HG03139 (cell line): Measurements from ENCODE around the gene PAIP1.
"Not testable (repeated sequence)": the region's sequence is repeated elsewhere in the genome, so short reads cannot be mapped to it uniquely, and the experiment has no call there.

Source experiments
- ATAC-seq: cut with Tn5 transposase; IDR thresholded peaks from one replicate; pipeline ENCODE4 v1.9.1; 2021; ENCODE audit not compliant: unreplicated experiment

Gene PAIP1, protein sequence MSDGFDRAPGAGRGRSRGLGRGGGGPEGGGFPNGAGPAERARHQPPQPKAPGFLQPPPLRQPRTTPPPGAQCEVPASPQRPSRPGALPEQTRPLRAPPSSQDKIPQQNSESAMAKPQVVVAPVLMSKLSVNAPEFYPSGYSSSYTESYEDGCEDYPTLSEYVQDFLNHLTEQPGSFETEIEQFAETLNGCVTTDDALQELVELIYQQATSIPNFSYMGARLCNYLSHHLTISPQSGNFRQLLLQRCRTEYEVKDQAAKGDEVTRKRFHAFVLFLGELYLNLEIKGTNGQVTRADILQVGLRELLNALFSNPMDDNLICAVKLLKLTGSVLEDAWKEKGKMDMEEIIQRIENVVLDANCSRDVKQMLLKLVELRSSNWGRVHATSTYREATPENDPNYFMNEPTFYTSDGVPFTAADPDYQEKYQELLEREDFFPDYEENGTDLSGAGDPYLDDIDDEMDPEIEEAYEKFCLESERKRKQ

DNA sequence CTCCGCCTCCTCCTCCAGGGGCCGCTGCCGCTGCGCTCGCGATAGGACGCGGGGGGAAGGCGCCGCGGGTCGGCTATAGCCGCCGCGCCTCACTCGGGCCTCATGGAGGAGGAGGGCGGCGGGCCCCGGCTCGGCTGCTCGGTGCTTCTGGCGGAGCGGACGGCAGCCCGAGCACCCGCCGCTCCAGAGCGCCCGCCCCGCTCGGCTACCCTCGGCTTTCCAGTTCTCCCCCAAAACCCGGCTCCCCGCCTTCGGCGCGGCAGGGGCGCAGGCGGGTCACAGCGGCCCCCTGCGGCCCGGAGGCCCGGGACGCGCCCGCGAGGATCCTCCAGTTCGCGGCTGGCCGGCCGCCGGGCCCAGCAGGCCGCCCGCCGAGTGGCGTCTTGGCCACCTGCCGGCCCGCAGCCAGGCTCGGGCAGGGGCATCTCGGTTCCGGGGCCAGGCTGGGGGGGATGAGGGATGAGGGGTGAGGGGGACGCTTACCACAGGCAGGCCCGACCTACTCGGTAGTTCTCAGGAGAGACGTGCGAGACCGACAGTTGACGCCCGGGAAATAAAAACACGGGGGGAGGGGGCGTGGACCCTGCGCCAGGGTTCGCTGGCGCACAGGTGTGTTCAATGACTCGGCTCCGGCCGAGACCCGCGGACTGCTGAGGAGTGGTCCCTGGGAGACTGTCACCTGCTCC lies at the start of gene PAIP1:
TSS of gene PAIP1 (minus strand) at position 221 of the 686 bp plus-strand sequence. CDS start 231 bp downstream, outside the sequence.
- peak; percentile 64 for ATAC-seq

DNA sequence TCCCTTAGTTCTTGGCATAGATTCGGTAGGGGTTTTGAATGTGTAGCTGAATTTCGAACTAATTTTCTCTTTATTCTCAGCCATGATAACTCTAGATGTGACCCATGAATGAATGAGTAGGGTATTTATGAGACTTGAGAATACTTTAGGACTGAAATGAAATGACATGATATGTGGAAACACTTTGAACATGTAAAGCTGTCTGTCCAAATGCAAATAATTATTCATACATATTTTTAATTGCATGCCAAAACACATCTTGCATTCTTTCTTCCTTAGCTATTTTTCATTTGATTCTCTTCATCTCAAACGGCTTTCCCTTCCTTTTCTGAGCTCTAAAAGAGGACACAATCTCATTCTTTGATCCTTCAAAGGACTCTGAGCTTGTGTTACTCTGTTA lies 49.5 kb upstream of the PAIP1 start:
- ATAC-seq, result no peak

DNA sequence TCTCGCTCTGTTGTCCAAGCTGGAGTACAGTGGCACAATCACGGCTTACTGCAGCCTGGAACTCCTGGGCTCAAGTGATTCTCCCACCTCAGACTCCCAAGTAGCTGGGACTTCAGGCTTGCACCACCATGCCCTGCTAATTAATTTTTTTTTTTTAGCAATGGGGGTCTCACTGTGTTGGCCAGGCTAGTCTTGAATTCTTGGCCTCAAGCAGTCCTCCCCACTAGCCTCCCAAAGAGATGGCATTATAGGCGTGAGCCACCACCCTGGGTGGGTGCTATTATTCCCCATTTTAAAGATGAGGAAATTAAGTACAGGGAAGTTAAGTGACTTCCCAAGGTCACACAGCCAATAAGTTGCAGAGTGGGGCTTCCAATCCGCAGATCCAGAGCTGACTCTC lies 47.8 kb upstream of the PAIP1 start:
- ATAC-seq, result no peak

DNA sequence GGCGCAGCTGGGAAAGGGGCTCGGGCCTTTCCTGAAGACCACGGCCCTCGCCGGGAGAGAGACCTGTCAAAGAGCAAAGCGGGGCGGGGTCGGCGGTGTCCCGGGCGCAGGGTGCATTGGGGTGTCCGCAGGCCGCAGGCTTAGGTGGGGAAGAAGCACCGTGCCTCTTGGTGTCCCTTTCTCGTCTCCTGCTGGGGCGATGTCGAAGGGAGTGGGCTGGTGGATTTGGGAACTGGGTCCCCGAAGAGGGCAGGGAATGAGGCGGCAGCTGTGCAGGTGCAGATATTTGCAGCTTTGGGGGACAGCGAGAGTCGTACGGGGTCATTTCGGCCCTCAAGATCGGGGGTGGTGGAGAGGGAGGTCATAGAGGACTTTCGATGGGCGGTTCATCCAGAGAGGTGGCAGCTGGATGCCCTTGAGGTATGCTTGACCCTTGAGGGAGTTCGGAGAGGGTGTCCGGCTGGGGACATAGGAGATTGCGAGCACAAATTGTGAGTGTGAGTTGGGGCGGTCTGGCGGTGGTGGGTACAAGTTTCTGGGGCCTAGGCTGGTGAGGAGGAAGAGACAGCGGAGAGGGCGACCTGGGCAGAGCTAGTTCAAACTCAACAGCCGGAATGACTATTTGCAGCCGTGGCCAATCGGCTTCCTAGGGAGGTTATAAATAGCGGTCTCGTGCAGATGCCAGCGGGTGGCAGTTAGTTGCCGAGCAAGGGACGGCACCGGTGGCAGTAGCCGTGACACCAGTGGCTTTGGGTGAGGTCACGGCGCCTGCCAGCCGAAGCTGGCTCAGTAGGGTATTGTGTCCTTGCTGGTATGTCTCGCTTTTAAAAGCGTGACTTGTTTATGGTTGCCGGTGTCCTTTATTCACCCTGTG lies 46.7 kb upstream of the PAIP1 start:
- peak; percentile 39 for ATAC-seq

DNA sequence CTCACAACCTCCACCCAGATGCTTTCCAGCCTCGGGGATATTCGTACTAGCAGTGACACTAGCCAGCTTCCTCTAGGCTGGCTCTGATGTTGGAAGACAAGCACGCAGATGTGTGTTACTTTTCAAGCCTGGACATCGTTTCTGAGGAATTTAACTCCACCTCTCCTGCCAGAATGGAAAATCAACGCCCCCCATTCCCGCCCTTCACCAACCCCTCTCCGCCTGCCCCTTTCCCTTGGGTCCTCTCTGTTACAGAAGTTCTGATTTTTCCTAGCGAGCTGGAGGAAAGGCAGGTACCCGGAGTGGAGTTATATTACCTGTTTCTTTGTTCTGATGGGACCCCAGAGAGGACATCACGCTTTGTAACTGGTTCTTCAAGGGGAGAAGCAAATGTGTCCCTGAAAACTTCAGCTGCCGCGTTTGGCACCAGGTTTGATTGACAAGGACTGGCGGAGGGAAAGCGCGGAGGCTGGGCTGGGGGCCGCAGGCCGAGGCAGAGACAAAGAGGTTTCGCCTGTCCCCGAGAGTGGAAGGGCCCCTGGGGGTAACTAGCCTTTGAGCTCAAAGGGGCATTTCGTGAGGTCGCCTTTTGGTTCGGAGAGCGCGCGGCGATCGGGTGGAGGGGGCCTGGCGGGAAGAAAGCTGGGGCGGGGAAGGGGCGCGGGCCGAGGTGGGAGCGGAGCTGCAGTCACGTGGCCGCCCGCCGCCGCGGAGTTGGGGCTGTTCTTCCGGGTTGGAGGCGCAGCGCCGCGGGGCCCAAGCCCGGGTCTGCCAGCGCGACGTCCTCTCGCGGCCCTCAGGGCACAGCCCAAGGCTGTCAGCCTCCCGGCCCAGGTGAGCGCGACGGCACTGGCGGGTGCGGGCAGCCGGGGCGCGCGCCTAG lies 45.8 kb upstream of the PAIP1 start, which contains the start of gene NNT:
TSS of gene NNT (plus strand) at position 720 of the 883 bp plus-strand sequence. CDS start 6,016 bp downstream, outside the sequence.
- ATAC-seq, result peak; percentile 83

DNA sequence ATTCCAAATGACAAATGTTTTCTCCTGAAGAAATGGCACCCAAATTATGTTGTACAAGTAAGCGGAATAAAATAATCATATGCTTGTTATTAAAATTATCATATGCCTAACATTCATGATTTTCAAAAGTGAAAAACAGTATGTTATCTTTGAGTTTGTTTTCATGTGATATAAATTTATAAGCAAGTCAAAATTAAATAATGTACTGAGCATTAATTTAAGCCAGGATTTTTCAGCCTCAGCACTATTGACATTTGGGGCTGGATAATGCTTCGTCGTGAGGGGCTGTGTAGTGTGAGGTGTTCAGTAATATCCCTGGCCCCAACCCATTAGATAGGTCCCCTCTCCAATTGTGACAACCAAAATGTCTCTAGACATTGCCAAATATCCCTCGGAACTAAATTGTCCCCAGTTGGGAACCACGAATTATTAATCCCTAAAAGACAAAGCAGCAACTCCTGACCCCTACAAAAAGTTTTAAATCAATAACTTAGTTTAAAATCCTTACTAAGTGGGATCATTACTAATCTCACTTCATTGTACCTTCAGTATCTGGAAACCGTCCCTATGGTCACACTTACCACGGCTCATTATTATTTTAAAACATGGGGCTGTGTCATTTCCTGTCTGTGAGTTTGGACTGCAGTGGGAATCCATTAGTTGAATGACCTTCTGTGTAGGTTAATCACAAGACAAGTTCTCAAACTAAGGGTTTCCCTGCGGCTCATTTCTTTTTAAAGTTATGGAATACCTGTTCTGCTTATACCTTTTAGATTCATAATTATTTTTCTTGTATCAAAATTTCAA lies 44.8 kb upstream of the PAIP1 start:
- ATAC-seq, result no peak

DNA sequence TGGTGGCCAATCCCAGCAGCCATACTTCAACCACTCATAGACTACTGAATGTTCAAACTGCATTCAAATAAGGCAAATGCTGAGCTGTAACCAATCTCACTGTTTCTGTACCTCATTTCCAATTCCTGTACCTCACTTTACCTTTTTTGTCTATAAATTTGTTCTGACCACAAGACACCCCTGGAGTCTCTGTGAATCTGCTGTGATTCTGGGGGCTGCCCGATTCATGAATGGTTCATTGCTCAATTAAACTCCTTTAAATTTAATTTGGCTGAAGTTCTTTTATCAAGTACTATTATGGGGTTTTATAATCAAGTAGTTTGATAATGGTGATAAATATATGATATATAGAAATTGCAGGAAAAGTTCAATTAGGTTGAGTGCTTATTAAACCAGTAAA lies 42.0 kb upstream of the PAIP1 start:
- not testable (repeated sequence) for ATAC-seq

DNA sequence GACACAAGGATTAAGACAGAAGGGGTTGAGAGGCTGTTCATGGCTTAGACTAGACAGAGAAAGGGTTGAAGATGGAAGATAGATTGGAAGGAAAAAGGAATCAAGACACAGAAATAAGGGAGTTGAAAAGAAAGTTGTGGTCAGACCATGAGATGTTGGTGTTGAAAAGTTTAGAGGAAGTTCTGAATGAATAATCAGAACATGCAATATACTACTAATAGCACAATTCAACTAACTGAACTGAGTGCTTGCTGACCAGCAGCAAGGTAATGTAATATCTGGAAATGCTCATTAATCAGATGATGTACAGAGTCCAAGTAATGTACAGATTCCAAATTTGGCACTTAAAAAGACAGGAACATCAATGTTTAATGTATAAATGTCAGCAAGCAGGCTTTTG lies 35.5 kb upstream of the PAIP1 start:
- no peak for ATAC-seq

DNA sequence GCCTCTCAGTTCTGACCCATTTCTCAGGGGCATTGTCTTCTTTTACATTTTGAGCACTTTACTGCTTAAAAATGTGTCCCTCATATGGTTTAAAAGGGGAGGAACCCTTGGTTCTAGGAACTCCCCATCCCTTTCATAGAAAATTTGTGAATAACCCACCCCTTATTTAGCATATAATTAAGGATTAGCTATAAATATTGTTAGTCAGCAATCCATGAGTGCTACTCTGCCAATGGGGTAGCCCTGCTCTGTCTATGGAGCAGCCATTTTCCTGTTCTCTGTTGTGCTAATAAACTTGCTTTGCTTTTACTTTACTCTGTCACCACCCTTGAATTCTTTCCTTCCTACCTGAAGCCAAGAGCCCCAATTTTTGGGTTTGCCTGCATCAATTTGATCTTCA lies 33.8 kb upstream of the PAIP1 start:
- ATAC-seq, result no peak

DNA sequence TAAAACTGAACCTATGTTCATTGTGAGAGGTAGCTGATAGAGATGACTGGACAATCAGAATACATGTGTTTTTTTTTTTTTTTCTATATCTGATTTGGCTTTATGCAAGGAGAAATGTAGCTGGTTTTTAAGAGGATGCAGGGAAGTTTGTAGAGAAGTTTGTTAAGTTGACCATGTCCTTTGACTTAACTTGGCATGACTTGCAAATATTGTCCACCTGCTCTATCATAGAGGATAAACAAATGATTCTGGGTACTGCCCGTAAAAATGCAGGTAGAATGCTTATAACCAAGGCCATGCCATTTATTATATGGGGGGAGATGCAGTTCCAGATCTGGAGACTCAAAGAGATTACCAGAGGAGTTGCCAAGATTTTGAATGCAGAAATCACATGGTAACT lies 32.4 kb upstream of the PAIP1 start:
- no peak for ATAC-seq

DNA sequence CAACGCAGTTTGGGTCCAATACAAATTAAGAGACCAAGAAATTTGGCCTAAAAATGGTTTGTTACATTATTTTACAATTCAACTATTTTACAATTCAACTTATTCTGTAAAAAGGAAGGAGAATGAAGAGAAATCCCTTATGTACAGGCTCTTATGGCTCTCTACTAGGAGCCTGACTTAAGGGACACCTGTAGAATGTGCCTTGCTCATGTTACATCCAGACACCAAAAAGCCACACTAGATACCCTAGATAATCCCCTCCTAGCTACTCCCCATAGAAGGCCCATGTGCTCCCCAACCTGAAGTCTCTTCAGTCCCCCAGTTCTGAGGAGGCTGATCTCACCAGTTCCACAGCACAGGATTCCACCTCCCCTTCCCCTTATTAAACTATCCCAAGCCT lies 32.0 kb upstream of the PAIP1 start:
- ATAC-seq, result no peak

DNA sequence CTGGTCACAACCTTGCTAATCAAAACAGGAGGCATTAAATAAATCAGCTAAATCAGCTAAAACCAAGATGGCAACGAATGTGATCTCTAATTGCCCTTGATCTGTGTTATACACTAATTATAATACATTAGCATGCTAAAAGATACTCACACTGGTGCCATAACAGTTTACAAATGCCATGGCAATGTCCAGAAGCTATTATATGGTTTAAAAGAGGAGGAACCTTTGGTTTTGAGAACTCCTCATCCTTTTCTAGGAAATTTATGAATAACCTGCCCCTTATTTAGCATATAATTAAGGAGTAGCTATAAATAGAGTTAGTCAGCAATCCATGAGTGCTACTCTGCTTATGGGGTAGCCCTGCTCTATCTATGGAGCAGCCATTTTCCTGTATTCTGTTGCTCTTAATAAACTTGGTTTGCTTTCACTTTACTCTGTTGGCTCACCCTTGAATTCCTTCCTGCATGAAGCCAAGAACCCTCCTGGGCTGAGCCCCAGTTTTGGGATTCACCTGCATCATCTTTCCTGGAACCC lies 27.4 kb upstream of the PAIP1 start:
- no peak for ATAC-seq

DNA sequence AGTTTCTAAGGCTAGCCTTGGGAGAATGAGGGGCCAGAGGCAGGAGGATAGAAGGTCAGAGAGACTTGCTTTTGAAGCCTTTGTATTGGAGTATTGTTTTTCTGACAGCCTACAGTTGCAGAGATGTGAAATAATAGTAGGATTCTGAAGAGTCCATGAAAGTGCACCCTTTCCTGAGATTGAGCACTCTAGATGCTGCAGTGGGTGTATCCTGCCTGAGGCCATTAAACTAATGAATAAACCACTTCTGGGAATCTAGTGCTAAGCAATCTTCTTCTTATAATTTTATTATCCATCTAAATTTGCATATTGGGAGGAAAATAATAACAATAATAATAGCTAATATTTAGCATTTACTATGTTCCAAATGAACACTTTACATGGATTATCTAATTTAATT lies 26.8 kb upstream of the PAIP1 start:
- no peak for ATAC-seq

DNA sequence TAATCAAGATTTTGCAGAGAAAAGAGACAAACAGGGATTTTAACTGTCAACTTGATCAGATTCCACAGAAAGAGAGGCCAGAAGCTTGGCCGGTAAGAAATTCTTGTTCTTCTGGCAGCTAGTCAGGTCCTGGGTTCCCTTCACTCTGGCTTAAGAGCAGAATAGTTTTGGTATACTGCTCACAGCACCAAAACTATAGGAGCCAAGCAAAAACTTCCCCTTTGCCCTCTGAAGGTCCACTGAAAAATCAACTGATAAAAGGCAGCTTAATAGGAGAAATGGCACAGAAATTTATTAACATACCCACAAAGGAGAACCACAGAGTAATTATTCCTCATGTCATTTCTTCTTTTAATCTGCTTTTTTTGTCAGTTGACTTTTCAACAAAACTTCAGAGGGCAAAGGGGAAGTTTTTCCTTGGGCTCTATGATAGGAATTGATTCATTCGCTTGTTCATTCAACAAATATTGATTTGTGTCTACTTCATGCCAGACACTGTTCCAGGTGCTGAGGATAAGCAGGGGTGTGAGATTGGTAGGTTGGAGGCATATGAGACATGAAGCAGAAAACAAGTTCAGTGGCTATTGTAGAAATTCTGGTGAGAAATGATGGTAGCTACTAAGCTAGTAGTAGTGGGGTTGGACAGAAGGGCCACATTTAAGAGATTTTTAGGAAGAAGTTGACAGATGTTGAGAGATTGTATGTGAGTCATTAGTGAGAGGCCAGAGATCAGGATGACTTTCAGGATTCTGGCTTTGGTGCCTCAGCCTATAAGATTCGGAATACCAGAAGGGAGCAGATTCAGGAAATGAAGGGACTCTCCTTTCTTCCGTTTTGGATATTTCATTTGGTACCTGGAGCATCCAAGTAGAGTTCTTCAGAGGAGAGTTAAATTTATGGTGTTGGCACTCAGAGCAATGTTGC lies 25.5 kb upstream of the PAIP1 start:
- no peak for ATAC-seq

DNA sequence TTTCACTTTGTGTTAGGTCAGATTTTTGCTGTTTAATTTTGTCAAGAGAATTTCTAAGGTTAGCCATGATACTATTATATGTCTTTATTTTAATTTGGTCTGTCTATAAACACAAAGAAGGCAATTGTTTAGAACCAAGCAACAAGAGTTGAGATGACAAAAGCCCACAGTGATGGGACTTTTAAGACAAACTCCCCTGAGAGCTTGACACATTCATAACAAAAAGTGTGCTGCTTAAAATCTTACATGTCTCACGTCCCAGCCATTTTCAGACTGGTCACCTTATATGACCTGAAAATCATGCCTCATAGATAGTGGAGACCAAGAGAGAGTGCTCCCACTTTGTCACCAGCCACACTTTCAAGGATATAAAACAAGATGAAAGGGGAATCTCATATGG lies 24.5 kb upstream of the PAIP1 start:
- ATAC-seq, result no peak

DNA sequence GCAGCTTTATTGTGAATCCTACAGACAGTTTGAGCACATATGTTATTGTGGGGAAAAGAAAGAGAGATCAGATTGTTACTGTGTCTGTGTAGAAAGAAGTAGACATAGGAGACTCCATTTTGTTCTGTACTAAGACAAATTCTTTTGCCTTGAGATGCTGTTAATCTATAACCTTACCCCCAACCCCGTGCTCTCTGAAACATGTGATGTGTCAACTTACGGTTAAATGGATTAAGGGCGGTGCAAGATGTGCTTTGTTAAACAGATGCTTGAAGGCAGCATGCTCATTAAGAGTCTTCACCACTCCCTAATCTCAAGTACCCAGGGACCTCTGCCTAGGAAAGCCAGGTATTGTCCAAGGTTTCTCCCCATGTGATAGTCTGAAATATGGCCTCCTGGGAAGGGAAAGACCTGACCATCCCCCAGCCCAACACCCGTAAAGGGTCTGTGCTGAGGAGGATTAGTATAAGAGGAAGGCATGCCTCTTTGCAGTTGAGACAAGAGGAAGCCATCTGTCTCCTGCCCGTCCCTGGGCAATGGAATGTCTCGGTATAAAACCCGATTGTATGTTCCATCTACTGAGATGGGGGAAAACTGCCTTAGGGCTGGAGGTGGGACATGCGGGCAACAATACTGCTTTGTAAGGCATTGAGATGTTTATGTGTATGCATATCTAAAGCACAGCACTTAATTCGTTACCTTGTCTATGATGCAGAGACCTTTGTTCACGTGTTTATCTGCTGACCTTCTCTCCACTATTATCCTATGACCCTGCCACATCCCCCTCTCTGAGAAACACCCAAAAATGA lies 23.7 kb upstream of the PAIP1 start:
- ATAC-seq, result not testable (repeated sequence)

DNA sequence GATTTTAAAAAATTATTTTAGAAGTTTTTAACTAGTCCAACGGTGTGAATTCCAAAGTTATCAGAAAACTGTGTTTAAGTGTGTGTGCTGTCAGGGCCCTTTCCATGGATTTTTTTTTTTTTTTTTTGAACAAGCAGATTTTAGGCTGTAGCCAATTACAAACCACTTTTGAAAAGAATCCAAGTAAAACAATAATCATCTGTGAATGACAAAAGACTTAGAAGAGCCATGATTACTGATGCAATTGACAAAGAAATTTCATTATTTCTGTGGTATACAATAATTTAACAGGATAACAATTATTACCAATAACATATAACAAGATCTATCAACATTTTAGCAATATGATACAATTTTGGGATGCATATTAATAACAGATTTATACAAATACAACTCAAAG lies 16.2 kb upstream of the PAIP1 start:
- no peak for ATAC-seq
